Occipital lobe (tissue), 2 donors: ENCODE data around the gene FICD. TPM values are rescaled to one million over a fixed set of nuclear protein-coding genes. Genes with fewer than 3 reads are reported as not detected.
A peak's percentile ranks its signal among the peaks of the same experiment; 100 is the strongest.

Experiments
- DNase-seq: peaks from one replicate; lab custom pipeline; 2025; lab: John Stamatoyannopoulos, UW
- total RNA-seq: library from RNA; depleted of rRNA; stranded (reverse); fragments of >200 nt; gene quantifications from one replicate; pipeline ENCODE4 v1.2.3, GENCODE V29; 2014

Gene FICD
- total RNA-seq, 1 donor from 2014 or later: 5.0 TPM

DNA sequence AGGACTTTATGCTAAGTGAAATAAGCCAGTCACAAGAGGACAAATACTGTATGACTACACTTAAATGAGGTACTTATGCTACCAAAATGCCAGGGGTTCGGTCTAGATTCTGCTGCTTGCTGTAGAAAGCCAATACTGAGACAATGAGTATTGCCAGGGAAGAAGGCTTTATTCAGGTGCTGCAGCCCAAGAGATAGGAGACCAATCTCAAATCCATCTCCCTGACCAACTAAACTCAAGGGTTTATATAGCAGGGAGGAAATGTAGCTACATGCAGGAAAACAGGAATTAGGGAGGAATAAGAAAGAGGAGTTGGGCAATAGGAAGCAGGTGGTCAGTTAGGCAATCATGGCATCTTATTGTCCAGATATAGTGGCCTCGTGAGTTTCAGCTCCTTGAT lies 12.2 kb upstream of the FICD start:
- DNase-seq: no peak

DNA sequence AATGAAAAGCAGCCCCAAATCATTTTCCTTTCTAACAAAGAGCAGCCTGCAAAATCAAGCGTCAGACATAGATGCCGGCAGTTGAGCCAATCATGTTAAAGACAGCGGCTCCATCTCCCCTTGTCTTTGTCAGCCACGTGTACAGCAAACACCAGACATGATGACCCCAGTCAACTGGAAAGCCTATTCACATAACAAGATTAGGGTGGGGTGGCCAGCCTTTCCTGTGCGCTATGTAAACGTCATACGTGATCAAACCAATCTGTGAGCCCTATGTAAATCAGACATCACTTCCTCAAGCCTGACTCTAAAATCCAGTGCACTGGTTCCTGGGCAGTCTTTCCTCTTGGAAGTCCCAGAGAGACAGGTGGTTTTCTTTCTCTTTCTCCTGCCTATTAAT lies 9.9 kb upstream of the FICD start:
- DNase-seq: no peak

- DNase-seq: no peak
These were observed 7.0 kb upstream of the FICD start for GRCh38 chr12:108507971-108508642.

- no peak for DNase-seq
These were observed 5.3 kb upstream of the FICD start for GRCh38 chr12:108509806-108510205.

DNA sequence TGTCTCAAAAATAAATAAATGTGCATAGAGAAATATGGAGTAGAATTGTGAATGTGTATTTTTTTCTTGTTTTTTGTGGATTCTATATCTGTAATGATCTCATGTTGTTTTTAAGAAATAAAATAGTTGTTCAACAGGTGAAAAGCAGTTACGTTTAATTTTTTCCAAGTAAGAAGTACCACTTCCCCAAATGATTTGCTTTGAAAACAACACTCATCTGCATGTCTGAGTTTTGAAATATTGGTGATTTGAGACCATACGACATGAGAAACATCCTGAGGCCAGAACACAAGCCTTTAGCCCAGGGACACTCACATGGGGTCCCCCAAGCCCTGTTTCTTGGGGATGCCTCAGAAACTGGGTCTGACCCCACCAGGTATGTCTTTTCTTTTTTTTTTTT lies 4.2 kb upstream of the FICD start:
- no peak for DNase-seq

DNA sequence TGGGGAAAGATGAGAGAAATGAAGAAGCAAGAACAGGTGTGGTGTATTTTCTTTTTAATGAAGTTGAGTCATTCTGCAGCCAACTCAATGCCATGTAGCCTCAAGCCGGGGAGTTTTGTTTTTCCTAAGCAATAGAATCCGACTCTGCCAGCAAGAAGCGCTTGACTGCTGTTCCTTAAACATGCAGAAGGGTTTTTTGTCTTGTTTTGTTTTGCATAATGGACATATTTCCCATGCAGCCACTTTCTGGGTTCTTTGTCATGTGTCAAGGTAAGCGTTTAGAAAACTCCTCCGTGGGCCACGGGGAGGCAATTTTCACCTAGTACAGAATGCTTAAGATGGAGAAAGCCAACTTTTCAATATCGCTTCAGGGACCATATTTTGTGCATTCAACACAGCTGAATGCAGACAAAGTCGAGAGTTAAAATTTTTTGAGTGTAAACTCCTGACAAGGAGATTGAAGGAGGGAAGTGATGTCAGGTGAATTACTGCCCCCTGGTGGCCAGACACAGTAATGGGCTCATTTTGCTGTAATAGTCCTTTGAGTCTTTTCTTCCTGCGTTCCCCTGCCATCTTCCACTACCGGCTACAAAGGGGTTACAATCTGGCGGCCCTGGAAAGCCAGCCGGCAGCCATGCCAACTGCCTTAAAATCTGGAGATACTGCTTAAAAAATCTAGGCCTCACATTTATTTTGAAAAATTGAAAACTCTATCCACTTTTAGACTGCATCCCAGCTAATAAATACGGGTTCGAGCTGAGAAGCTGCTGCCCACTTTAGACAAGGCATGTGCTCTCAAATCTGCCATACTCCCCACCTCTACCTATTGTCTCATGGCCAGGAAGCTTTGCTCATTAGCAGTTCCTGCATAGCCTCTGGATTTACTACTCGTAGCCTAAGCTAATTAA lies 3.2 kb upstream of the FICD start:
- DNase-seq: peak; percentile 57

DNA sequence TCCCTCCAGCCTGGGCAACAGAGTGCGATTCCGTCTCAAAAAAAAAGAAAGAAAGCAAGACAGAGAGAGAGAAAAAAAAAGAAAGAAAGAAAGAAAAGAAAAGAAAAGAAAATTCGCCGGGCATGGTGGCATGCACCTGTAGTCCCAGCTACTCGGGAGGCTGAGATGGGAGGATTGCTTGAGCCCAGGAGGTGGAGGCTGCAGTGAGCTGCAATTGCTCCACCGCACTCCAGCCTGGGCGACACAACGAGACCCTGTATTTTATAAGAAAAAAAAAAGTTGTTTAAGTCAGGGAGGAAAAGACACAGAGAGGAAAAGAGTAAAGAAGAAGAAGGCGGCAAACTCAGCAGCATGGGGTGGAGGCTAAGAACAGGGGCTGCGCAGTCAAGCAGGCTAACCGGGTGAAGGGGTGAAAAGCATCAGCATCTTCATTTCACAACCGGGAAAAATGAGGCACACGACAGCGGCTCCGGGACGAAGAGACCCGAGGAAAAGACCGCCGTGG lies 557 bp upstream of the FICD start:
- no peak for DNase-seq

DNA sequence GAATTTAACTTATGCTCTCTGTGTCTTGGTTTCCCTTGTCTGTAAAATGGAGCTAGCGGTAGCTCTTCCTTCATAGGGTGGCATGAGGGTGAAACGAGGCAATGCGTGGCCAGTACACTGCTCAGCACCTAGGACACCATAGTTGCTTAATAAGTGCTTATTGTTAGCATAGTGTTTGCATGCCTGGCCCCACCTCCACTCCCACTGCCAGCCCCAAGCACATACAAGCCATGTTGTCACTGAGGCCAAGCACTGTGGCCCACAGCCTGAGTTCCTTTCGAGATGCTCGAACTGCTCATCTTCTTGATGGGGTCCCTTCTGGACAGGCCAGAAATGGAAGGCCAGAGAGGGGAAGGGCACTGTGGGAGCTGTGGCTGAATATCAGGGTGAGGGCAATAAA lies 839 bp downstream of the FICD start:
- no peak for DNase-seq

DNA sequence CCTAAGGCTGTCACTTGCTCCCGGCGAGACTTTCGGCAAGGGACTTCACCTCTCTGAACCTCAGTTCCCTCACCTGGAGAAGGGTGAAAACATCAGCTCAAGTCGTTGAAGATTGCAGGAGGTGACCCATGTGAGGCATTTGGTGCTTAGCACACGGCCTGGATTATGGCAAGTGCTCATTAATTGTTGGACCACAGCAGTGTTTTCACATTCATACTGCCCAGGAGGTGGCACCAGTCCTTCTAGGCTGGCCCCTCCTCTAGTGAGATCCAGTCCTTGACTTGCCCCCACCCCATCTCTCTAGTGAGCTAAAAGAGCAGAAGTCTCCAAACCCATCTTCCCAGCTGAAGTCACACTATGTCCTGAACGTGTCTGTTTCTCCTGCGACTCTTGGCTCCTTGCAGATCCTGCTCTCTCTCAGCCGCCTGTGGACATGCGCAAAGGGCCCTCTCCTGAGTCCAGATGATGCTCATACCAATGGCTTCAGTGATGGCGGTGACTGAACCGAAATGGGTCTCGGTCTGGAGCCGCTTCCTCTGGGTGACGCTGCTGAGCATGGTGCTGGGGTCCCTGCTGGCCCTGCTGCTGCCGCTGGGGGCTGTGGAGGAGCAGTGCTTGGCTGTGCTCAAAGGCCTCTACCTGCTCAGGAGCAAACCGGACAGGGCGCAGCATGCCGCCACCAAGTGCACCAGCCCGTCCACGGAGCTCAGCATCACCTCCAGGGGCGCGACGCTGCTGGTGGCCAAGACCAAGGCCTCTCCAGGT lies 1.6 kb downstream of the FICD start:
- no peak for DNase-seq

DNA sequence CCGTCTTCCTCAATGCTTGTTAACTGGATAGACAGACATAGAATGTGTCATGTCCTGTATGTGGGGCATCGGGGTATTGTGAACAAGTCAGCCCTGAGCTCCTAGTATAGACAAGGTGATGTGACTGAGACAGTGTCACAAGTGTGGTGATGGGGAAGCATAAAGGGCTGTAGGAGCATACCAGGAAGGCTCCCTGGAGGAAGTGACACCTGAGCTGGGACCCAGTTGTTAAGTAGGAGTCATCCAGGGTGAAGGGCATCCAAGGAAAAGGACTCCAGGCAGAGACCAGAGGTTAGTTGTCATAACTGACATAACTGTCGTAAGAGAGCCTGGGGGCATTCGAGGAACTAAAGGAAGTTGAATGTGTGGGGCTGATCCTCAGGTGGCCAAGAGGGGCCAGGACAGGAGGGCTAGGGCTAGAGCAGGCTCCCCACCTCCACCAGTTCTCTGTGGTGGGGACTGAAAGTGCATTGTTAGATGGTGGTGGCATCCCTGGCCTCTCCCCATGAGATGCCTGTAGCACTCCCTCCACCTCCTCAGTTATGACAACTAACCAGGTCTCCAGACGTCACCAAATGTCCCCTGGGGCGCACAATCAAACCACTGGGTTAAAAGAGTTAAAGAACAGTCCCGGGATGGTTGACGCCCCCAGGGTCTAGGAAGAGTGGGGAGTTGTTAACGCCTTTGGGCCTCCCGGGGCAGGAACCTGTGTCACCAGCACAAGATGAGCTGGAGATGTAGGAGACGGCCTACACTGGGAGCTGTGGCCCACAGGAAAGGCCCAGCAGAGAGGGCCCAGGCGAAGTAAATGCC lies 2.4 kb downstream of the FICD start:
- no peak for DNase-seq

GRCh38 chr12:108518101-108518715 lies 3.1 kb downstream of the FICD start:
- DNase-seq: no peak

- DNase-seq: no peak
These were observed 3.8 kb downstream of the FICD start for GRCh38 chr12:108518716-108519496.

- no peak for DNase-seq
These were observed 4.5 kb downstream of the FICD start for GRCh38 chr12:108519558-108519957.

DNA sequence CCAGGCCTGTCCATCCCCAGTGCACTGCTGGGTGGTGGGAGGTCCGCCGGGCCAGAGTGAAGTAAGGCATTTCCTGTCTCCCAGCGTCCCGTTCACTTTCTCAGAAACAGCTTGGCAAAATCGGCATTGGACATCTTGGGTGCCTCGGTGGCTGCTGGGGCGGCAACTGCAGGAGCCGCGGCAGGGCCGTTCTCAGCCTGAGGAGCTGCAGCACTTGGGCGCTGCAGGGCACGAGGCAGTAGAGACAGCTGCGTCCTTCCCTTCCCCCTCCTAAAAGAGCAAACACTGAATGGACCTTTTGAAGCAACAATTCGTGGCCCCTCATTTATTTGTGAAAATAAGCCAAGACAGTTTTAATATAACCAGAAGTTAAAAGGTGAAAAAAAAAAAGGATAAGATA lies 8.3 kb downstream of the FICD start:
- DNase-seq: no peak

GRCh38 chr12:108525681-108526080 lies 10.6 kb downstream of the FICD start:
- no peak for DNase-seq

GRCh38 chr12:108526482-108527165 lies 11.5 kb downstream of the FICD start:
- no peak for DNase-seq

GRCh38 chr12:108527166-108527496 lies 12.1 kb downstream of the FICD start:
- no peak for DNase-seq

DNA sequence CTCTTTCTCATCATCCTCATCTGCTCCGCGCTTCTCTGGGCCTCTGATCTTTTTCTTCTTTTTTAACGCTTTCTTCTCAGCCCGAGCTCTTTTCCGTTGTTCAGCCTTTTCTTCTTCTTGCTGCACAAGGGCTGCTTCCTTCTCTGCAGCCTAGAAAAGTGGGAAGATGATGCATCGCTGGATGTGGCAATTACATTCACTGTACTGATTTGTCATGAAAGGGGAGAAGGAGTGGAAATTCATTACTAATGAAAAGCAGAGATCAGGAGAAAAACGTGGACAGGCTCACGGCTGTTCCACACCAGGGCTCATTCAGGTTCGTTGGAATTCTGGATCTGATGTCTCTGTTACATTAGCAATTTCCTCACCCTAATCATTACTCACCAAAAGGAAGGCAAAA lies 15.1 kb downstream of the FICD start:
- no peak for DNase-seq
